Measurements from ENCODE around the gene TANC1.

DNA sequence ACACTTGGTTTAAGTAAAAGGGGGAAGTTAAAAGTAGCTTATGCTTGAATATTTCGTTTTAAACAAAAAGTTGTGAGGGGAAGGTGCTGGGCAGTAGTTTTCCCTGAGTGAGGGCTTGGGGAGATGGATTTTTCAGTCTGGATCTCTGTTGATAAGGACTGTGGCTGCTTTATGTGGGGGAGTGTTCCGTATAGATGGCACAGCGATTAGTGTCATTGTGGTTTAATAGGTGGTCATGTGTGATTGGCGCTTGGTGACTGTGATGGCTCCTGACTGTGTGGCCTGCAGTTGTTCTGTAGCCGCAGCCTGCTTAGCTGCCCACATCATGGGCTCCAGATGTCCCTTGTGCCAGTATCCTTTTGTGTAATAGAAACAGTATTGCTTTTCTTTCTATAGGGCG, 161.9 kb downstream of the TANC1 start:
- TF ChIP-seq, protein P1, sequence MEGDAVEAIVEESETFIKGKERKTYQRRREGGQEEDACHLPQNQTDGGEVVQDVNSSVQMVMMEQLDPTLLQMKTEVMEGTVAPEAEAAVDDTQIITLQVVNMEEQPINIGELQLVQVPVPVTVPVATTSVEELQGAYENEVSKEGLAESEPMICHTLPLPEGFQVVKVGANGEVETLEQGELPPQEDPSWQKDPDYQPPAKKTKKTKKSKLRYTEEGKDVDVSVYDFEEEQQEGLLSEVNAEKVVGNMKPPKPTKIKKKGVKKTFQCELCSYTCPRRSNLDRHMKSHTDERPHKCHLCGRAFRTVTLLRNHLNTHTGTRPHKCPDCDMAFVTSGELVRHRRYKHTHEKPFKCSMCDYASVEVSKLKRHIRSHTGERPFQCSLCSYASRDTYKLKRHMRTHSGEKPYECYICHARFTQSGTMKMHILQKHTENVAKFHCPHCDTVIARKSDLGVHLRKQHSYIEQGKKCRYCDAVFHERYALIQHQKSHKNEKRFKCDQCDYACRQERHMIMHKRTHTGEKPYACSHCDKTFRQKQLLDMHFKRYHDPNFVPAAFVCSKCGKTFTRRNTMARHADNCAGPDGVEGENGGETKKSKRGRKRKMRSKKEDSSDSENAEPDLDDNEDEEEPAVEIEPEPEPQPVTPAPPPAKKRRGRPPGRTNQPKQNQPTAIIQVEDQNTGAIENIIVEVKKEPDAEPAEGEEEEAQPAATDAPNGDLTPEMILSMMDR (IDR thresholded peaks at IDR 0.05) = no peak
- TF ChIP-seq POLR2AphosphoS5 (IDR thresholded peaks at IDR 0.05) (no peak), POLR2A (IDR thresholded peaks at IDR 0.05) (no peak)

Measured in sigmoid colon (tissue), 4 donors.